ENCODE data around the gene MYO5C.

DNA sequence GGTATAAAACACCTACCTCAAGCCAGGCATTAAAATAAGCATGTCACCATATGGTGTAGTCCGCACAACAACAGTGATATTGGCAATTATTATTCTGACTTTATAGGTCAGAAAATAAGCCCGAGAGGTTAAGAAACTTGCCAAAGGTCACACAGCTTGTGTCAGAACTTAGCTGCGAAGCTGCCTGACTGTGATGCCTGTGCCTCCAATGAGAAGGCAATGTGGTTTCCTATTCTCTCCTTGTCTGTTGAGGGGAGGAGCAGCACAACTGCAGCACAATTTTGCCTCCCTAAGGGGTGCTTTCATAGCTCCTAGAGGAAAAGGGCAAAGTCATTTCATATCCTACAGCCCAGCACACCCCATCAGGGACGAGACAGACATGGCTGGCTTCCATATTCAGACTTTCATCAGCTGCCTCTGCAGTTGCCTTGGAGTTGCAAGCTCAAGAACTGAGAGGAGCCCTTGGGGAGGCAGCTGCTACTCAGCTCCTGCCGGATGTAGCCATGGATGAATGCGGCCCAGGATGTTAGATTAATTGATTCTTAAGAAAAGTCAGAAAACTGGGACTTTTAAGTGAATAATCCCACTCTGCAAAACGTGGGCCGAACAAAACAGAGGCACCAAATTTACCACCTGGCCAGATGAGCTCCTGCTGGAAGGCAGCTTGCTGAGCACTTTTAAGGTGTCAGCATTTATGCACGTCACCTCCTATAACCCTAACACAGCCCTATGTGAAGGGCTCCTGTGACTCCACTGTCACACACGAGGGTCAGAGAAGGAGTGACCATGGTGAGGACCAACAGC lies 38.5 kb downstream of the MYO5C start:
- TF ChIP-seq, protein P1, sequence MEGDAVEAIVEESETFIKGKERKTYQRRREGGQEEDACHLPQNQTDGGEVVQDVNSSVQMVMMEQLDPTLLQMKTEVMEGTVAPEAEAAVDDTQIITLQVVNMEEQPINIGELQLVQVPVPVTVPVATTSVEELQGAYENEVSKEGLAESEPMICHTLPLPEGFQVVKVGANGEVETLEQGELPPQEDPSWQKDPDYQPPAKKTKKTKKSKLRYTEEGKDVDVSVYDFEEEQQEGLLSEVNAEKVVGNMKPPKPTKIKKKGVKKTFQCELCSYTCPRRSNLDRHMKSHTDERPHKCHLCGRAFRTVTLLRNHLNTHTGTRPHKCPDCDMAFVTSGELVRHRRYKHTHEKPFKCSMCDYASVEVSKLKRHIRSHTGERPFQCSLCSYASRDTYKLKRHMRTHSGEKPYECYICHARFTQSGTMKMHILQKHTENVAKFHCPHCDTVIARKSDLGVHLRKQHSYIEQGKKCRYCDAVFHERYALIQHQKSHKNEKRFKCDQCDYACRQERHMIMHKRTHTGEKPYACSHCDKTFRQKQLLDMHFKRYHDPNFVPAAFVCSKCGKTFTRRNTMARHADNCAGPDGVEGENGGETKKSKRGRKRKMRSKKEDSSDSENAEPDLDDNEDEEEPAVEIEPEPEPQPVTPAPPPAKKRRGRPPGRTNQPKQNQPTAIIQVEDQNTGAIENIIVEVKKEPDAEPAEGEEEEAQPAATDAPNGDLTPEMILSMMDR (IDR thresholded peaks at IDR 0.05): no peak
- no peak for TF ChIP-seq EZH2 (IDR thresholded peaks at IDR 0.05)

All from neural progenitor cell (in vitro differentiated cells).